ES-I3 (cell line): ENCODE results near the gene MBNL2.

Source experiments
- H3K36me3 ChIP-seq: 2 replicates; pipeline ENCODE4 v1.6.1; 2013; ENCODE audit warnings: mild to moderate bottlenecking, low read length, control low read depth, moderate library complexity; ENCODE audit not compliant: insufficient read depth
- H3K4me1 ChIP-seq: 2 replicates; pipeline ENCODE4 v1.6.1; 2013; ENCODE audit warnings: mild to moderate bottlenecking, control low read depth, low read length; ENCODE audit not compliant: insufficient read depth
- H3K9ac ChIP-seq: 2 replicates; pipeline ENCODE4 v1.6.1; 2013; ENCODE audit warnings: low read depth, mild to moderate bottlenecking, low read length, moderate library complexity
- H3K9me3 ChIP-seq: 2 replicates; pipeline ENCODE4 v1.6.1; 2013; ENCODE audit warnings: mild to moderate bottlenecking, low read length, moderate library complexity; ENCODE audit not compliant: control insufficient read depth, insufficient read depth

MBNL2 gene

DNA sequence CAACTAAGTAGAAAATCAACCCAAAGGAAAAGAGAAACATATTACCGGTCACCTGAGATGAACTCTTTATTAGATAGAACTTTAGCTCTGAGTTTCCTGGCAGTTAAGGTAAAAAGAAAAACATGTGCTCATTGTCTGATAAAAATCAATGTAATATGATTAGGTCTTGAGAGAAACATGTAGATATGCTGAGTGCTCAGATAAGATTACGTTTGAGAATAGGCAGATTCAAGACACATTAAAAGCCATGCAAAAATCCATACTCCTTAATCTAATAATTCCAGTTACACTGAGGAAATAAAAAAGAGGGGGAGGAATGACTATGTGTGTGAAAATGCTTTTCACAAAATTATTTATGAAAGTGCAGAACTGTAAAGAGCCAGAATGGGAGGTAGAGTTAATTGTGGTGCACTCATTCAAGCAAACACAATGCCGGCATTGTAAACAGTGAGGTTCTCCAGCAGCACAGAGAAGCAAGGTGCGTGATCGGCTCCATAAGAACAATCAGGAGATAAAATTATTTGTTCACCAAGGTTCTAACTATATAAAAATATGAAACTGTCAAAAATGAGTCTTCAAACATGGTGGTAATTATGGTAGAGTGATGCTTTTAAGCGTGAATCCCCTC, 88.8 kb downstream of the MBNL2 start:
- Histone ChIP-seq H3K9me3 (peaks cover 3% of the 10 kb centered on the region; the same call in 1 of the 2 replicates), H3K9ac (no peak overlapping the region), H3K36me3 (no peaks in the 10 kb centered on the region), H3K4me1 (peaks cover 13% of the 10 kb centered on the region)

DNA sequence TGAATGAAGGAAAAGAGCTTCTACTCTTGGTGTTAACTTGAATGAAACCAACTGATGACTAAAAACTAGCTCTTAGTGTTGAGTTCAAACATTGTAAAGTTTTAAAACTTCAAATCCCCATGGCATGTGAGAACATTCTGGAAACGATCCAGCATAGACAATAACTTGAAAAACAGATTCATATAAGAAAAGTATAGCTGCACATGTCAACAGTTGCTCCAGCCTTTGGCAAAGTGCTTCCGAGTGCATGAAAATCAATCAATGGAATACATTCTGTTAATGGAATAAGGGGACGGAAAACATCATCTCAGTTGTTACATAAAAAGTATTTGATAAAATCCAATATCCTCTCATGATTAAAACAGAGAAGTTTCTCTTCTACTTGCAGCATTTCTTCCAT, 89.8 kb downstream of the MBNL2 start:
- no peak overlapping the region for H3K9ac ChIP-seq
- no peaks in the 10 kb centered on the region for H3K36me3 ChIP-seq
- peaks cover 3% of the 10 kb centered on the region; the same call in 1 of the 2 replicates for H3K9me3 ChIP-seq
- H3K4me1 ChIP-seq, result peaks cover 13% of the 10 kb centered on the region

DNA sequence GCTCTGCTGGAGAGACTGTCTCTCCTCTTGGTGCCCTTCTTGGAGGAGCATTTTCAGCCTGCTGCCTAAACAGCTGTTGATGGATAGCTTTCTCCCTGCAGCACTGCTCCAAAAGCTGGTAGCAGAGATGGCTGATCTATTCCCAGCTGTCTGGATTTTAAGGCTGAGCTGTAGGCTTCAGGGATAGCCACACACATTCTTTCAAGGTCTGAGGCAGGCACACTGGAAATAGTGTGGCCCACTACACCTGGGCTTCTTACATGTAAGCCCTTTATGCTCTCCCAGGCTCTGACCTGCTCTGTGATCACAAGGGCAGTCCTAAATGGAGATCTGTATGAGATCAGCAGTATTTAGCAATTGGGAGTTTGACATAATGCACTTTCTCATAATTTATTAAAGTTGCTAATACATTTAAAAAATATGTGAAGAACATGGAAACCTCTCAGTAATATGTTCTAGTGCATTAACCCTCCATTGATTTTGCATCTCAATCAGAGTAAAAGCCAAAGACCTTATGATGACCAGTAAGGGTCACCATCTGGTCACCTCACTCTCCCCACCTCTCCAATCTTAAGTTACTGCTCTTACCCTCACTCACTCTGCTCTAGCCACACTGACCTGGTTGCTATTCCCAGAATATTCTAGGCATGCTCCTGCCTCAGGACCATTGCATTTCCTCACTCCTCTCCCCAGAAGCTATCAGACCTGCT, 91.6 kb downstream of the MBNL2 start:
- Histone ChIP-seq H3K36me3 (no peaks in the 10 kb centered on the region), H3K4me1 (peaks cover 9% of the 10 kb centered on the region)

DNA sequence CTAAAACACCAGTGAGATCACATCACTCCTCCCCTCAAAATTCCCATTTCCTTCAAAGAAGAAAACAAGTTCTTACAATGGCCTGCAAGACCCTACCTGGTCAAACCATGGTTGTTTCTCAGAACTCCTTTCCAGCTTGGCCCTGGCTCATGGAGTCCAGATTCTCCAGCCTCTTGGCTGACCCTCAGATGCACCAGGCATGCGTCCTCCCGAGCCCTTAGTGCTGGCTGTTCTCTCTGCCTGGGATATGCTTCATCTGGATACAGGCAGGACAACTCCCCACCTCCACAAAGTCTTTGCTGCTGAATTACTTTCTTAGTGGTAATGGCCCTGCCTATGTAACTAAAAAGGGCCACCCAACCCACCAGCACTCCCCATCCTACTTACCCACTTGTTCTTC, 94.3 kb downstream of the MBNL2 start:
- Histone ChIP-seq H3K36me3 (no peaks in the 10 kb centered on the region), H3K9ac (no peak overlapping the region), H3K9me3 (peaks cover 3% of the 10 kb centered on the region; the same call in 1 of the 2 replicates), H3K4me1 (peaks cover 11% of the 10 kb centered on the region; the same call in 1 of the 2 replicates)

More for the DNA sequence above, 91.6 kb downstream of the MBNL2 start:
- Histone ChIP-seq H3K9ac (no peak overlapping the region), H3K9me3 (peaks cover 3% of the 10 kb centered on the region; the same call in 1 of the 2 replicates)

DNA sequence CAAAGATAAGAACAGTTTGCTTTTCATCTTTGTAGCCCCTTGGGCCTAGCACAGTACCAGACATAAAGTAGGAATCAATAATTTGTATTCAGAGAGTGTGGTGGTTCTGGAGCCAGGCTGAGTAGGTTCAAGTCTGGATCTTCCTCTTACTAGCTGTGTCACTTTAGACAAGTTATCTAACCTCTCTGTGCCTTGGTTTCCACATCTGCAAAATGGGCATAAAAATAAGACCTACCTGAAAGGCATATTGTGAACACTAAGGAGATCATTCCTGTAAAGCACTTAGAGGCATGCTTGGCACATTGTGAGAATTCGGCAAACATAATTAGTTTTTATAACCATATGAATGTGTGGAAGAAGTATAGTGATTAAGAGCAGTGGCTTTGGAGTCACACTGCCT, 95.8 kb downstream of the MBNL2 start:
- H3K4me1 ChIP-seq, result peaks cover 11% of the 10 kb centered on the region; the same call in 1 of the 2 replicates
- H3K9ac ChIP-seq, result no peak overlapping the region
- no peaks in the 10 kb centered on the region for H3K9me3 ChIP-seq
- H3K36me3 ChIP-seq, result no peaks in the 10 kb centered on the region

DNA sequence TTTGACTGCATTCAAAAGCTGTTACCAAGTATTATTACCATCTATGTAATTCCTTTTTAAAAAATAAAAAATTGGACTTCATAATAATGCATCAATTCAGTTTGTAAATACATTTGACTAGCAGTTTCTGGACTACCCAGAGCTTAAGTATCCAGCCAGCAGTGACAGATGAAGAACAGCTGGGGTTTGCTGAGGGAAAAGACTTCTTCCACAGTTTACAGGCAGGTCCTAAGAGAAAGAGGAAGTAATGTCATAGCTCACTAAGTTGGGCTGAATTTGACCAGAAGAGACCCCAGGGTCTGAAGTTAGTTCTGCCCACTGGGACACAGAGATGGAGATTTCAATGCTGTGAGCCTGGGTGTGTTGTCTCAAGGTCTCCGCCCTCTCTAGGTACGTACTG, 96.4 kb downstream of the MBNL2 start:
- Histone ChIP-seq H3K9ac (no peak overlapping the region), H3K9me3 (no peaks in the 10 kb centered on the region), H3K4me1 (peaks cover 11% of the 10 kb centered on the region; the same call in 1 of the 2 replicates), H3K36me3 (no peaks in the 10 kb centered on the region)

DNA sequence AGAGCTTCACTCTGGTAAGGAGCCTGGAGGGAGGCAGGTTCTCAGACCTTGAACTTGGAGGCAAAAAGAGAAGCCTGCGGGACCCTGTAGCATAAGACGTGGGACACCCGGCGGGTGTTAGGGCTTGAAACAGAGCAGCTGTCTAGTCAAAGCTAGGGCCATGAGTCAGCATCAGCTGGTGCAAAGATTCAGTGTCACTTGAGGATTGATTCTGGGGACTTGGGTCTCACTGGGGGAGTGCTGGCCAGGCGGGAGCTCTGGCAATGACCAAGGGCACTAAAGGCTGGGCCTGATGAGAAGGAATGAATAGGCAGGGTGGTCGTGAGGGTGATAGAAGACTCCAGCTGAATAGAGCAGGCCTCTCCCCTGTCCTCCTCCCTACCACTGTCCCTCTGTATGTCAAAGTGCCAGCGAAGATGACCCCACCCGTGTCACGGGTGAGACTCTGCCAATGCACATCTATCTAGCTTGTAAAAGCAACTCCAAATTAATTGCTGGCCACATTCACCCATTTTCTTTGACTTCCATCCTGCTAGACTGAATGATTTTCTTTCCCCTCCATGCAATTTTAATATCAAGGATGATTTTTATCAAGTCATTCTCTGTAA, 97.1 kb downstream of the MBNL2 start:
- Histone ChIP-seq H3K36me3 (no peaks in the 10 kb centered on the region), H3K4me1 (peaks cover 11% of the 10 kb centered on the region; the same call in 1 of the 2 replicates), H3K9ac (no peak overlapping the region), H3K9me3 (no peaks in the 10 kb centered on the region)

DNA sequence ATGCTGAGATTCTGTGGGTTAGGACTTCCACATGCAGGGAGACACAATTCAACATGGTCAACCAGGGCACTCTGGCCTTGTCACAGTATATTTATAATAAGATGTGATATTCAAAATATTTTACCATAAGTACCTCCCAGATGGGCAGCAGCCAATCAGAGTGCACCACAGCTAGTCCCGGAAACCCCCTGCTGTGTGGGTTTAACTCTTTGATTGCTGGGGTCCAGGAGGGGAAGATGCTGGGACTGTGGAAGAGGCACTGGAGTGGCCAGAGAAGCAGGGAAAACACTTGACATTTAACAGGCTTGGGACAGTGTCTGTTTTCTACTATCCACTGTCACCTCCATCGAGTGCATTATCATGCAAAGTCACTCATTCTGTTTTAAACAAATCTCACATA, 99.0 kb downstream of the MBNL2 start:
- Histone ChIP-seq H3K4me1 (peaks cover 11% of the 10 kb centered on the region; the same call in 1 of the 2 replicates), H3K9me3 (no peaks in the 10 kb centered on the region), H3K36me3 (no peaks in the 10 kb centered on the region), H3K9ac (no peak overlapping the region)

DNA sequence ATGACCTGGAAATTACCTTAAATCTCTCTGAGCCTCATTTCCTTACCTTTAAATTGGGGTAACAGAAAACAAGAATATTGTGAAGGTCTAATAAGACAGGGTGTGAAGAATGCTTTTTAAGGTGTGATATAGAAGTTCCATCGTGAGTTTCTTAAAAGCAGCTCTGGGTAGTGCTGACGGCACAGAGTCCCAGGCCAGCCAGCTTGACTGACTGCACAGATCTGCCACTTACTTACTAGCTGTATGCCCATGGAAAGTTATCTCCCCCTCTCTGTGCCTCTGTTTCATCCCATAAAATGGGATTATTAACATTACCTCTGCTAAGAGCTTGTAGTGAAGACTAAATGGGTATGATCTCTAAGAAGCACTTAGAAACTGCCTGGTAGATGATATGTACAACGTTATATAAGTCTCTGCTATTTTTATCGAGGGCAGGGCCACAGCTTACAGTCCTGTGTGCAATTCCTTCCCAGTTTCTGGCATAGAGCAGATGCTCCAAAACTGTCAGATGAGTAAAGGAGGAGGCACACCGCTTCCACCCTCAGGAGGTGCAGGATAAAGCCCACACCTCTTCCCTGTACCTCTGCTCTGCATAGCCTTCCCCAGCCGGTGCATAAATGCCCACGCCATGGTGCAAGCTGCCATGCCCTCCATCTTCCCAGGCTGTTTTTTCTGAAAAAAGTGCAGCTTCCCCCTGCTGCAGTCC, 99.6 kb downstream of the MBNL2 start:
- Histone ChIP-seq H3K4me1 (peaks cover 11% of the 10 kb centered on the region; the same call in 1 of the 2 replicates), H3K9me3 (no peaks in the 10 kb centered on the region), H3K36me3 (no peaks in the 10 kb centered on the region), H3K9ac (no peak overlapping the region)

DNA sequence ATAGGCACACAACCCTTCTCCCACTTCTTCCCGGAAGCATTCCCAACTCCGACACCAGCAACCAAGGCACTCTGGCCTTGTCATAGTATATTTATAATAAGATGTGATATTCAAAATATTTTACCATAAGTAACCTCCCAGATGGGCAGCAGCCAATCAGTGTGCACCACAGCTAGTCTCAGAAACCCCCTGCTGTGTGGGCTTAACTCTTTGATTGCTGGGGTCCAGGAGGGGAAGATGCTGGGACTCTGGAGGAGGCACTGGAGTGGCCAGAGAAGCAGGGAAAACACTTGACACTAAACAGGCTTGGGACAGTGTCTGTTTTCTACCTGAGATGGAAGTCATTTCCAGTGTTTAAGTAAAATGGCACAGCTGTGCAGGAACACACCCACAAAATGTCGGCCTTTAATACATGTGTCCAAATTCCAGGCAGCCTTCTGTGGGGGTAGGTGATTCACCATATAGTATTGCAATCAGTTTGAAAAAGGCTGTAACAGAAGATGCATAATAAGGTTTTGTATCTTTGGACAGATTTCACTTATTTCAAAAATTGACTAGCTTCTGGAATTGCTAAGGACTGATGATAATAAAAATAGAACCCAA, 100.7 kb downstream of the MBNL2 start:
- Histone ChIP-seq H3K9me3 (no peaks in the 10 kb centered on the region), H3K4me1 (peaks cover 15% of the 10 kb centered on the region), H3K9ac (no peak overlapping the region), H3K36me3 (no peaks in the 10 kb centered on the region)

DNA sequence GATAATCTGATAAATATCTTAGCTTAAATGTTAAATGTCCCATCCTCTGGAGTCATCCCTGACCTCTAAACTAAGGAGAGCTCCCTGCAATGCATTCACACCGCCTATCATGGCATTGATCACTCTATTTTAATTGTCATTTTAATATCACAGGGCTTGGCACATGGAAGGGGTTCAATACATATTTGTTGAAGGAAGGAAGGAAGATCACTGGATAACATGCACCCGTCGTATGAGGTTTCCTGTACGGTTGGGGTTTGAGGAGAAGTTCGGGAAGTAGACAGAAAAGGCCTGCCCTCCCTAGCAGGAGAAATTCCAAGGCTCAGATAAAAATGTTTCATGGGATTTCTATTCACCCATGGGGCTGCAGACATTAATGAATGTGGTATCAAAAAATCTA, 102.0 kb downstream of the MBNL2 start:
- H3K9ac ChIP-seq, result no peak overlapping the region
- H3K9me3 ChIP-seq, result no peaks in the 10 kb centered on the region
- H3K4me1 ChIP-seq, result peaks cover 18% of the 10 kb centered on the region
- H3K36me3 ChIP-seq, result no peaks in the 10 kb centered on the region

DNA sequence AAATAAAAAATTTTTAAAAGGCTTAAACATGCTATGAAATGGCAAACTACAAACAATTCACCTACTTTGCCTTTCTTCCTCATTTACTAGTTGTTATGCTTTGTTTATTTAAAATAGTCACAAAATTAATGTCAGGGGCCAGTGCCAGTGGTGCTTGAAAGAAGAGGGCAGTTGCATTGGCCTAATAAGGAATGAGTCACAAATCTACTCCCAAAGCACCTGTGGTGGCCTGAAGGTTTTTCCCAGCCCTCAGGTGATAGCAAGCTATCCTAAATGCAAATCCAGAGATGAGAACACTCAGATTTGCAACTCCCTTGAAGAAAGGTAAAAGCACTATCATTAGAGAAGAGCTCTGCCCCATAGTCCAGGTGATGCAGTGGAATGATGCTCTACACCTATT, 103.6 kb downstream of the MBNL2 start:
- no peaks in the 10 kb centered on the region for H3K36me3 ChIP-seq
- H3K9ac ChIP-seq, result no peak overlapping the region
- peaks cover 18% of the 10 kb centered on the region for H3K4me1 ChIP-seq
- H3K9me3 ChIP-seq, result no peaks in the 10 kb centered on the region

DNA sequence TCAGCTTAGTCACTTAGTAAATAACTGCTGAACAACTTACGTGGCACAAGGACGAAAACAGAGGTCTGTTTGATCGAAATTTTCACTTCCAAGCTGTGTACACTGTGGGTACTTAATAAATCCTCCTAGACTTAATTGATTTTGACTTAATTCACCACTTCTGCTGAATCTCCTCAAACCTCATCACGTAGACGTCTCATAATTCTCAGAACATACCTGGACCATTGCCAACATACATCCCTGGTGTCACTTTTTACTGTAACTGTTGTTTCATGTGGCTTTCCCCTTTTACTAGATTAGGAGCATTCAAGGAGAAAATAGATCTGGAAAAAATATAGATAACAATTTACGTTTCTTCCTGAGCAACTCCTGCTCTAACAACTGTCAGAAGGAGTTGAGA, 105.0 kb downstream of the MBNL2 start:
- H3K36me3 ChIP-seq, result no peaks in the 10 kb centered on the region
- no peak overlapping the region for H3K9ac ChIP-seq
- peaks cover 18% of the 10 kb centered on the region for H3K4me1 ChIP-seq
- H3K9me3 ChIP-seq, result no peaks in the 10 kb centered on the region
